OCI-LY1 (cell line): ENCODE results near the gene GPR17.

Experiments
- CTCF ChIP-seq: fragments of 200-600 bp; sonication (generic), shearing (Covaris generic); IDR thresholded peaks from 2 replicates; pipeline ENCODE4 v1.5.1; 2017; ENCODE audit warnings: mild to moderate bottlenecking, antibody characterized with exemption, low read length, moderate library complexity, mixed read lengths
- EZH2 ChIP-seq: fragments of 200-600 bp; sonication (generic), shearing (Covaris generic); IDR thresholded peaks from 2 replicates; pipeline ENCODE4 v1.8.0; 2017; ENCODE audit warnings: borderline replicate concordance, mixed run types, mild to moderate bottlenecking, antibody characterized with exemption, low read length, moderate library complexity, mixed read lengths

GRCh38 chr2:127673291-127674069 lies 27.5 kb downstream of the GPR17 start:
- TF ChIP-seq CTCF (no peak), EZH2 (no peak)
